D721Med (cell line): ENCODE results near the gene PADI4.

Source experiments
- DNase-seq: peaks from one replicate; pipeline ENCODE4 v3.0.0; 2011; ENCODE audit warnings: low spot score; ENCODE audit not compliant: insufficient read length
- FAIRE-seq: peaks from 2 replicates; lab custom pipeline; 2011; peaks lifted over from hg19 to GRCh38; lab: Jason Lieb, UNC
- CTCF ChIP-seq: IDR thresholded peaks from 2 replicates; pipeline ENCODE4 v1.5.1; 2012; ENCODE audit warnings: mild to moderate bottlenecking, control low read depth; ENCODE audit not compliant: insufficient read depth; ENCODE audit errors: missing control alignments

PADI4 gene, protein sequence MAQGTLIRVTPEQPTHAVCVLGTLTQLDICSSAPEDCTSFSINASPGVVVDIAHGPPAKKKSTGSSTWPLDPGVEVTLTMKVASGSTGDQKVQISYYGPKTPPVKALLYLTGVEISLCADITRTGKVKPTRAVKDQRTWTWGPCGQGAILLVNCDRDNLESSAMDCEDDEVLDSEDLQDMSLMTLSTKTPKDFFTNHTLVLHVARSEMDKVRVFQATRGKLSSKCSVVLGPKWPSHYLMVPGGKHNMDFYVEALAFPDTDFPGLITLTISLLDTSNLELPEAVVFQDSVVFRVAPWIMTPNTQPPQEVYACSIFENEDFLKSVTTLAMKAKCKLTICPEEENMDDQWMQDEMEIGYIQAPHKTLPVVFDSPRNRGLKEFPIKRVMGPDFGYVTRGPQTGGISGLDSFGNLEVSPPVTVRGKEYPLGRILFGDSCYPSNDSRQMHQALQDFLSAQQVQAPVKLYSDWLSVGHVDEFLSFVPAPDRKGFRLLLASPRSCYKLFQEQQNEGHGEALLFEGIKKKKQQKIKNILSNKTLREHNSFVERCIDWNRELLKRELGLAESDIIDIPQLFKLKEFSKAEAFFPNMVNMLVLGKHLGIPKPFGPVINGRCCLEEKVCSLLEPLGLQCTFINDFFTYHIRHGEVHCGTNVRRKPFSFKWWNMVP

GRCh38 chr1:17307946-17308345 lies at the start of gene PADI4:
PADI4 (plus strand) TSS chr1:17308197; CDS start chr1:17308223, 26 bp downstream.
- DNase-seq (no peak), FAIRE-seq (no peak)
- no peak for TF ChIP-seq CTCF

DNA sequence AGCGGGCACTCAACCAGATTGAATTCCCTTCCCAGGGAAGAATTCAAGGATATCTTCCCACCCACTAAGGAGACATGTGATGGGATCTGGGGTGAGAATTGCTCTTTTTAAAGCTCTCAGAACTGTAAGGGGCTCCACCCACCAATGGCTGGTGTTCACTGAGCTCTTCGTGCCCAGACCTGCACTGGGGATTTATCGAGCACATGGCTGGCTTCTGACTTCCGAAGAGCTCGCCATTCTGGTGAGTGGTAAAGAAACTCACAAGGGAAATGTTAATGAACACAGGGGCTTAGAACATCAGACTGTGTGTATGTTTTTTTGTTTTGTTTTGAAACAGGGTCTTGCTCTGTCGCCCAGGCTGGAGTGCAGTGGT lies 49.3 kb upstream of the PADI4 start:
- no peak for FAIRE-seq
- TF ChIP-seq CTCF = no peak
- DNase-seq = no peak

DNA sequence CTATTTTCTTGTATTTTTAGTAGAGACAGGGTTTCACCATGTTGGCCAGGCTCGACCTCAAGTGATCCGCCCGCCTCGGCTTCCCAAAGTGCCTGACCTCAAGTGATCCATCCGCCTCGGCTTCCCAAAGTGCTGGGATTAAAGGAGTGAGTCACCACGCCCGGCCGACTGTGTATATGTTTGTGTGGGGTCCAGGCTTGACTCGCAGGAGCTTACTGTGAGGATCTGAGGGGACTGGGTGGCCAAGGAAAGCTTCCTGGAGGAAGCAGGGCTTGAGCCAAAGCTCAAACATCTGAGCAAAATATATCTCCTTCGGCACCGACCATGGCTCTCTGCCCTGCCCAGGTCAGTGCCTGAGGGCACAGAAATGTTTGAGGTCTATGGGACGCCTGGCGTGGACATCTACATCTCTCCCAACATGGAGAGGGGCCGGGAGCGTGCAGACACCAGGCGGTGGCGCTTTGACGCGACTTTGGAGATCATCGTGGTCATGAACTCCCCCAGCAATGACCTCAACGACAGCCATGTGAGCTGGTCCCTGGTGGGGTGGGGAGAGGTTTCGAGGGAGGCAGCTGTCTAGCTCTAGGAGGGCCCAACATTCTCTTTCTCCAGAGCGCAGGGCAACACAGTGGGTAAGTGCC lies 48.6 kb upstream of the PADI4 start:
- DNase-seq (no peak), FAIRE-seq (no peak)
- TF ChIP-seq CTCF = no peak

DNA sequence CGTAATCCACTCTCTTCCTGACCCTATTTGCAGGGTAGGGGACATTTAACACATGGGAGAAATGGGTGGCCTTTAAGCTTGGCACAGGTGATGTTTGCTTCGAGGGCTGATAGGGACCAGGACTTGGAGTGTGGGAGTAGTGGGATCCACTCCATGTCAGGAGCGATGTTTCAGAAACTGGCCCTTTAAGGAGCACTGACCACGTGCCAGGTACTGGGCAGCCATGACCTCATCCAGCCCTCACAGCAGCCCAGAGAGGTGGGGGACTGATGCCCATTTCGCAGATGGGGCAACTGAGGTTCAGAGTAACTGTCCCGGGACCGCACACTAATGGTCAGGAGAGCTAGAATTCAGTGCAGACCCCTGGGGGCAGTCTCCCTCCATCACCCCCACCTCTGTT lies 47.7 kb upstream of the PADI4 start:
- FAIRE-seq = no peak
- no peak for DNase-seq
- TF ChIP-seq CTCF = no peak

DNA sequence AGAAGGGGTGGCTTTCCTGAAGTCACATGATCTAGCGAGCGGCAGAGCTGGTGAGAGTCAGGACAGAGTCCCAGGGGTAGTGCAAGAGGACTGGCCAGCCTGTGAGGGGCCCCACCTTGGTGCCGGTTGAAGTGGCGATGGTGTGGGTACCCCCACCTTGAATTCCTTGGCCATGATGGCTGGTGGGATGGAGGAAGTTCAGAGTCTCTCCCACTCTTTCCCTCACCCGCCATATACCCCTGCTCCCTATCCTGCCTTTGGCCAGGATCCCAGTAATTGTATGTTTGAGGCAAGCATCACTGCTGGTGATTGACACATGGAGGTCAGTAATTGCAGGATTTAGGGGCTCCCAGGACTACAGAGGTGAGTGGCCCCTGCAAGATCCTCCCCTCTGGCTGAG lies 47.3 kb upstream of the PADI4 start:
- TF ChIP-seq CTCF = no peak
- FAIRE-seq (no peak), DNase-seq (no peak)

GRCh38 chr1:17263936-17264335 lies 44.1 kb upstream of the PADI4 start:
- no peak for DNase-seq
- no peak for FAIRE-seq

More at GRCh38 chr1:17263936-17264335, 44.1 kb upstream of the PADI4 start:
- no peak for TF ChIP-seq CTCF
